OCI-LY7 (cell line): ENCODE measurements around the gene AMIGO1. TPM values are rescaled to one million over a fixed set of nuclear protein-coding genes. Genes with fewer than 3 reads are reported as not detected.

ENCODE experiments used
- BruUV-seq: library from RNA; stranded (reverse); fragments of 400-500 nt; replicated peaks from 2 replicates; lab custom pipeline; 2021; lab: Mats Ljungman, UMichigan
- CTCF ChIA-PET: fragments of 300-600 bp; sonication (Branson Sonifier 250); formaldehyde crosslinking; loops from one replicate; lab custom pipeline; 2022; ENCODE audit warnings: antibody characterized with exemption; ENCODE audit not compliant: unreplicated experiment; lab: Charles Lee
- POLR2A ChIA-PET: fragments of 300-600 bp; sonication (Branson Sonifier 250); formaldehyde crosslinking; loops from one replicate; lab custom pipeline; 2022; ENCODE audit warnings: antibody characterized with exemption; lab: Charles Lee
- DNase-seq: peaks from one replicate; pipeline ENCODE4 v3.0.0-alpha.2; 2015; ENCODE audit warnings: low spot score
- H2AFZ ChIP-seq: fragments of 200-600 bp; sonication (generic), shearing (Covaris generic); 2 replicates; pipeline ENCODE4 v1.6.1; 2014; ENCODE audit warnings: mild to moderate bottlenecking, antibody characterized with exemption, low read length, moderate library complexity
- H3K27ac ChIP-seq: fragments of 200-600 bp; sonication (generic); 2 replicates; pipeline ENCODE4 v1.5.1; 2014; ENCODE audit warnings: mixed run types, low read depth, mild to moderate bottlenecking, moderate library complexity, low read length, inconsistent platforms; ENCODE audit not compliant: poor library complexity, severe bottlenecking
- H3K36me3 ChIP-seq: fragments of 200-600 bp; sonication (generic); 2 replicates; pipeline ENCODE4 v1.6.1; 2014; ENCODE audit warnings: mild to moderate bottlenecking, antibody characterized with exemption, low read length, moderate library complexity, mixed read lengths; ENCODE audit not compliant: insufficient read depth
- H3K4me1 ChIP-seq: fragments of 200-600 bp; sonication (generic); 2 replicates; pipeline ENCODE4 v1.5.1; 2014; ENCODE audit warnings: mild to moderate bottlenecking, low read length; ENCODE audit not compliant: insufficient read depth, poor library complexity, severe bottlenecking
- H3K4me2 ChIP-seq: fragments of 200-600 bp; sonication (generic); 2 replicates; pipeline ENCODE4 v1.6.1; 2014; ENCODE audit warnings: mild to moderate bottlenecking, low read length
- H3K4me3 ChIP-seq: fragments of 200-600 bp; sonication (generic); 2 replicates; pipeline ENCODE4 v1.5.1; 2014; ENCODE audit warnings: mild to moderate bottlenecking, low read depth, low read length; ENCODE audit not compliant: poor library complexity, severe bottlenecking
- H3K79me2 ChIP-seq: fragments of 200-600 bp; sonication (generic); 2 replicates; pipeline ENCODE4 v1.6.1; 2016; ENCODE audit warnings: low read depth, mild to moderate bottlenecking, low read length, moderate library complexity, mixed read lengths; ENCODE audit not compliant: insufficient read depth
- H3K9me2 ChIP-seq: fragments of 200-600 bp; sonication (generic); 2 replicates; pipeline ENCODE4 v1.6.1; 2016; ENCODE audit warnings: mild to moderate bottlenecking, low read length, mixed read lengths; ENCODE audit not compliant: insufficient read depth
- H3K9me3 ChIP-seq: fragments of 200-600 bp; sonication (generic); 2 replicates; pipeline ENCODE4 v1.6.1; 2014; ENCODE audit warnings: mild to moderate bottlenecking, mixed run types, low read length, mixed read lengths
- H4K20me1 ChIP-seq: fragments of 200-600 bp; sonication (generic); 2 replicates; pipeline ENCODE4 v1.6.1; 2014; ENCODE audit warnings: mild to moderate bottlenecking, antibody characterized with exemption, low read length, moderate library complexity, mixed read lengths; ENCODE audit not compliant: insufficient read depth
- CTCF ChIP-seq: fragments of 200-600 bp; sonication (generic); conservative IDR thresholded peaks from 2 replicates; pipeline ENCODE4 v1.5.1; 2014; ENCODE audit warnings: mild to moderate bottlenecking, antibody characterized with exemption, low read length, moderate library complexity, mixed read lengths
- EZH2phosphoT487 ChIP-seq: fragments of 200-600 bp; sonication (generic); IDR thresholded peaks from 2 replicates; pipeline ENCODE4 v1.6.1; 2018; ENCODE audit warnings: low read depth, borderline replicate concordance, mild to moderate bottlenecking, mixed run types, antibody characterized with exemption, low read length, moderate library complexity, mixed read lengths
- intact Hi-C: fragments of 100-400 bp; cut with micrococcal nuclease; formaldehyde crosslinking; loops from one replicate; pipeline ENCODE4 v1.10.0; 2022; ENCODE audit not compliant: unreplicated experiment
- total RNA-seq, 2 experiments: library from RNA; depleted of rRNA in 1 of 2; stranded (reverse); fragments of >200 nt in 1 of 2; shearing (Covaris generic) in 1 of 2; gene quantifications; 2 replicates each; pipeline ENCODE4 v1.2.3, GENCODE V29; 2014 to 2022

Gene AMIGO1
- total RNA-seq, 2 experiments from 2014 or later = 0.15 to 0.16 TPM

GRCh38 chr1:109547463-109548320 is 38.2 kb upstream of the AMIGO1 start:
- BruUV-seq = TSS peak; percentile 96
- ChIA-PET CTCF (interaction anchor here (1.2 to 2.0 kb wide), 2 partner anchors 93 to 437 kb away, joined by 3 to 8 read pairs; partner anchors contain the start of gene AHCYL1), POLR2A (interaction anchor here (0.8 to 2.7 kb wide), 7 partner anchors 11 to 487 kb away, joined by 3 to 14 read pairs (median 3); partner anchors contain the start of genes AMPD2, GNAT2, GSTM4 and STRIP1)
- Histone ChIP-seq H3K9me3 (no peaks in the 10 kb centered on the region), H3K4me1 (peaks cover 25% of the 10 kb centered on the region), H4K20me1 (peaks cover 15% of the 10 kb centered on the region), H3K4me2 (peak overlapping the region; percentile 95), H3K36me3 (peaks cover 14% of the 10 kb centered on the region), H2AFZ (peak overlapping the region; percentile 89; the same call in 1 of the 2 replicates), H3K27ac (peak overlapping the region; percentile 79), H3K79me2 (peaks cover 52% of the 10 kb centered on the region), H3K4me3 (peak overlapping the region; percentile 85), H3K9me2 (no peaks in the 10 kb centered on the region)
- intact Hi-C loops = loop anchor here (2.0 kb wide), 1 partner anchor 73 kb away; no protein-coding TSS in a partner anchor
- peak; percentile 39 for DNase-seq
- TF ChIP-seq CTCF (0 out of 2 replicates have a peak, but pooled peaks have one; percentile 8), EZH2phosphoT487 (no peak)

- H3K4me3 ChIP-seq = peak overlapping the region; percentile 85
- peak; percentile 91 for DNase-seq
Observed at GRCh38 chr1:109546311-109547109, 37.0 kb upstream of the AMIGO1 start.

More at GRCh38 chr1:109546311-109547109, 37.0 kb upstream of the AMIGO1 start:
- peaks cover 6% of the 10 kb centered on the region for H3K36me3 ChIP-seq
- BruUV-seq = no TSS peak
- TF ChIP-seq EZH2phosphoT487 = no peak
- peak; percentile 96 for TF ChIP-seq CTCF
- peaks cover 14% of the 10 kb centered on the region for H4K20me1 ChIP-seq
- H3K4me2 ChIP-seq = peak overlapping the region; percentile 95
- peaks cover 40% of the 10 kb centered on the region for H3K79me2 ChIP-seq
- H3K27ac ChIP-seq = peak overlapping the region; percentile 79
- H3K9me2 ChIP-seq = no peaks in the 10 kb centered on the region
- H3K4me1 ChIP-seq = peaks cover 25% of the 10 kb centered on the region
- POLR2A ChIA-PET = interaction anchor here (0.6 to 1.5 kb wide), 3 partner anchors 78 to 290 kb away, joined by 3 to 6 read pairs (median 5); no protein-coding TSS in a partner anchor
- H2AFZ ChIP-seq = peak overlapping the region; percentile 89
- H3K9me3 ChIP-seq = no peaks in the 10 kb centered on the region
- CTCF ChIA-PET = interaction anchor here (0.5 to 1.5 kb wide), 7 partner anchors 40 to 438 kb away, joined by 3 to 14 read pairs (median 5); partner anchors contain the start of gene AHCYL1
- intact Hi-C loops = loop anchor here (1.0 to 2.0 kb wide), 4 partner anchors 74 to 438 kb away; partner anchors contain the start of gene AHCYL1
